Erythroblast (primary cell): ENCODE data around the gene SUMF2.

Experiments
- GATA1 ChIP-seq: IDR thresholded peaks from 2 replicates; pipeline ENCODE4 v1.6.1; 2011; ENCODE audit warnings: low read depth, mild to moderate bottlenecking, control low read depth, low read length, moderate library complexity
- POLR2A ChIP-seq: IDR thresholded peaks from 2 replicates; pipeline ENCODE4 v1.6.1; 2011; ENCODE audit warnings: mild to moderate bottlenecking, low read length

GRCh38 chr7:56083150-56083785 is 19.2 kb downstream of the SUMF2 start:
- TF ChIP-seq POLR2A (no peak), GATA1 (no peak)
